Adrenal gland (tissue), 12 donors: Measurements from ENCODE around the gene DLGAP3. TPM values are rescaled to one million over a fixed set of nuclear protein-coding genes. Genes with fewer than 3 reads are reported as not detected.
"Not testable (repeated sequence)": the region's sequence is repeated elsewhere in the genome, so short reads cannot be mapped to it uniquely, and the experiment has no call there.

Source experiments
- DNase-seq, 7 donors: peaks; one replicate each; pipeline ENCODE4 v3.0.0-alpha.2; 2019 to 2020
- H3K27ac ChIP-seq, 5 donors: fragments of 200-600 bp; sonication (generic) in 4 of 5; 1 replicate in 3 of 5; 2 replicates in 2 of 5; pipeline versions ENCODE4 v1.5.1 to v1.8.0; 2016 to 2020; ENCODE audit warnings: mild to moderate bottlenecking in 1 of 5
- H3K27me3 ChIP-seq: fragments of 200-600 bp; 2 replicates; pipeline ENCODE4 v1.8.0; 2021
- H3K36me3 ChIP-seq, 2 donors: fragments of 200-600 bp; replicated peaks in 1 of 2; 1 replicate in 1 of 2; 2 replicates in 1 of 2; pipeline versions ENCODE4 v1.5.1 to v1.8.0; 2018 to 2022
- H3K4me1 ChIP-seq, 2 donors: fragments of 200-600 bp; replicated peaks in 1 of 2; 1 replicate in 1 of 2; 2 replicates in 1 of 2; pipeline versions ENCODE4 v1.5.1 to v1.8.0; 2018 to 2021
- H3K4me3 ChIP-seq, 4 donors: fragments of 200-600 bp; sonication (generic) in 3 of 4; one replicate each; pipeline ENCODE4 v1.5.1; 2016 to 2018
- H3K9me3 ChIP-seq, 3 donors: fragments of 200-600 bp; sonication (generic) in 1 of 3; replicated peaks in 1 of 3; 1 replicate in 2 of 3; 2 replicates in 1 of 3; pipeline versions ENCODE4 v1.5.1 to v1.8.0; 2016 to 2021
- CTCF ChIP-seq, 6 experiments: fragments of 450-650 bp in 4 of 6; fragments of 200-600 bp in 2 of 6; sonication (generic) in 1 of 6; IDR thresholded peaks; 1 replicate in 5 of 6; 2 replicates in 1 of 6; pipeline versions ENCODE4 v1.5.1 to v1.8.0; 2016 to 2021; ENCODE audit warnings: antibody characterized with exemption in 6 of 6, mild to moderate bottlenecking in 2 of 6, moderate library complexity in 1 of 6
- POLR2A ChIP-seq, 2 donors: fragments of 450-650 bp; IDR thresholded peaks; one replicate each; pipeline ENCODE4 v1.6.1; 2017; ENCODE audit warnings: antibody characterized with exemption in 2 of 2, mild to moderate bottlenecking in 2 of 2, moderate library complexity in 1 of 2
- WGBS, 4 donors: extraction: QIAGEN DNeasy Blood & Tissue Kit in 2 of 4; methylation state at CpG; one replicate each; pipeline versions ENCODE4 v1.1.5 to v1.1.7; 2013 to 2017; 5-methylcytosine and 5-hydroxymethylcytosine counted together
- intact Hi-C, 2 donors: fragments of 100-400 bp; cut with DNase I; formaldehyde crosslinking; loops; one replicate each; pipeline versions ENCODE4 v1.14.1 to v1.15.0; 2022 to 2023
- polyA plus RNA-seq, 3 donors: library from polyadenylated mRNA; stranded (reverse); fragments of 200-250 nt in 2 of 3; fragments of 350-450 nt in 1 of 3; fragmentation: Illumina TruSeq in 1 of 3; extraction: RNeasy Lipid Tissue Mini Kit (QIAGEN cat#74804) in 1 of 3; gene quantifications; one replicate each; pipeline ENCODE4 v1.2.3, GENCODE V29; 2013 to 2014
- total RNA-seq, 9 donors: library from RNA; depleted of rRNA in 4 of 9; stranded (reverse); fragments of >200 nt in 4 of 9; fragments of 120-200 nt in 1 of 9; fragmentation: NEBNext Ultra II Directional in 1 of 9; extraction: Animal tissue kit (Norgen Biotek cat#: 25700) in 1 of 9; gene quantifications; one replicate each; pipeline versions ENCODE4 v1.1.0 to v1.2.4, GENCODE V29; 2013 to 2023
- donor health status: healthy with polysubstance abuse.
- donor health status: Bipolar disorder and iron deficiency.
- donor health status: DM: yes; HTN: yes; CAD: no.
- donor health status: DM: no; HTN: no; CAD: no.
- donor health status: DM: no; HTN: no; CAD: no.
- donor health status: DM: yes; HTN: yes; CAD: no.

The DLGAP3 gene
- total and polyA plus RNA-seq, 12 donors: 0.13 to 1.6 (median 0.47) TPM

GRCh38 chr1:34965597-34965996 is 36.1 kb upstream of the DLGAP3 start:
- no peak for DNase-seq
- H3K27ac ChIP-seq: no peak overlapping the region
- peaks cover 0 to 2% (median 0%) of the 10 kb centered on the region in 3 donors for H3K9me3 ChIP-seq
- H3K36me3 ChIP-seq: no peaks in the 10 kb centered on the region
- H3K27me3 ChIP-seq: no peaks in the 10 kb centered on the region
- TF ChIP-seq POLR2A (IDR thresholded peaks at IDR 0.05) (no peak), CTCF (IDR thresholded peaks at IDR 0.05) (no peak)
- no peaks in the 10 kb centered on the region for H3K4me1 ChIP-seq
- no peak overlapping the region for H3K4me3 ChIP-seq
- intact Hi-C loops: no loop called here
- WGBS, 4 donors: 75 to 86% (median 83%) methylated on average over 2 of the region's 2 CpGs

GRCh38 chr1:34950428-34950827 is 21.0 kb upstream of the DLGAP3 start:
- no peaks in the 10 kb centered on the region for H3K9me3 ChIP-seq
- H3K4me3 ChIP-seq: no peak overlapping the region
- intact Hi-C loops: no loop called here
- no peak overlapping the region for H3K27ac ChIP-seq
- no peaks in the 10 kb centered on the region for H3K36me3 ChIP-seq
- DNase-seq: no peak
- TF ChIP-seq CTCF (IDR thresholded peaks at IDR 0.05) (no peak), POLR2A (IDR thresholded peaks at IDR 0.05) (no peak)
- WGBS, 4 donors: 29 to 46% (median 36%) methylated on average over 1 of the region's 1 CpG
- no peaks in the 10 kb centered on the region for H3K4me1 ChIP-seq
- no peaks in the 10 kb centered on the region for H3K27me3 ChIP-seq

GRCh38 chr1:34948739-34949138 is 19.3 kb upstream of the DLGAP3 start:
- DNase-seq, H3K4me3 ChIP-seq, H3K9me3 ChIP-seq, H3K4me1 ChIP-seq, H3K36me3 ChIP-seq, intact Hi-C loops, H3K27ac ChIP-seq, H3K27me3 ChIP-seq: not testable (repeated sequence)
- 86 to 93% (median 90%) methylated on average over 10 of the region's 10 CpGs for WGBS, 4 donors

GRCh38 chr1:34947641-34948314 is 18.3 kb upstream of the DLGAP3 start:
- H3K4me3 ChIP-seq, intact Hi-C loops, H3K27me3 ChIP-seq, DNase-seq, H3K4me1 ChIP-seq, H3K27ac ChIP-seq, H3K9me3 ChIP-seq, H3K36me3 ChIP-seq: not testable (repeated sequence)
- 90 to 92% (median 91%) methylated on average over 16 to 41 of the region's 41 CpGs for WGBS, 4 donors

GRCh38 chr1:34946211-34946610 is 16.8 kb upstream of the DLGAP3 start:
- 88 to 98% (median 90%) methylated on average over 6 of the region's 6 CpGs for WGBS, 4 donors
- no peak for TF ChIP-seq CTCF (IDR thresholded peaks at IDR 0.05)
- TF ChIP-seq POLR2A (IDR thresholded peaks at IDR 0.05): no peak
- H3K4me3 ChIP-seq: no peak overlapping the region
- H3K27ac ChIP-seq: no peak overlapping the region
- no peaks in the 10 kb centered on the region for H3K36me3 ChIP-seq
- no peaks in the 10 kb centered on the region for H3K4me1 ChIP-seq
- DNase-seq: no peak
- intact Hi-C loops: no loop called here
- no peaks in the 10 kb centered on the region for H3K9me3 ChIP-seq
- no peaks in the 10 kb centered on the region for H3K27me3 ChIP-seq

GRCh38 chr1:34941798-34942197 is 12.3 kb upstream of the DLGAP3 start:
- WGBS, 4 donors: 91 to 98% (median 95%) methylated on average over 2 of the region's 2 CpGs

More at GRCh38 chr1:34941798-34942197, 12.3 kb upstream of the DLGAP3 start:
- H3K4me3 ChIP-seq, H3K4me1 ChIP-seq, H3K9me3 ChIP-seq, H3K36me3 ChIP-seq, intact Hi-C loops, H3K27ac ChIP-seq, H3K27me3 ChIP-seq, DNase-seq: not testable (repeated sequence)
